Measurements from ENCODE around the gene PPP2R3B. TPM values are rescaled to one million over a fixed set of nuclear protein-coding genes. Genes with fewer than 3 reads are reported as not detected.

PPP2R3B gene
- total RNA-seq, 1 experiment from 2014 or later = 19.1 TPM

GRCh38 chrX:370963-371745 is 15.6 kb downstream of the PPP2R3B start:
- POLR2A ChIA-PET = no interaction called here
- Histone ChIP-seq H2AFZ (ENCODE audit: low read depth, low read length, poor library complexity, severe bottlenecking) (no peak overlapping the region), H3K9ac (ENCODE audit: low read length) (no peak overlapping the region), H3K27ac (ENCODE audit: low read depth, low read length) (no peak overlapping the region), H4K20me1 (ENCODE audit: insufficient read depth) (no peaks in the 10 kb centered on the region), H3K4me2 (ENCODE audit: low read length) (no peak overlapping the region), H3K4me3 (replicated peaks in 1 of 2; ENCODE audit: low read depth in 1 of 2, low read length in 2 of 2) (no peak overlapping the region), H3K79me2 (ENCODE audit: insufficient read depth, low read length) (no peaks in the 10 kb centered on the region), H3K9me3 (ENCODE audit: control insufficient read depth in 1 of 2, insufficient read depth in 1 of 2, low read depth in 1 of 2, low read length in 2 of 2) (no peaks in the 10 kb centered on the region), H3K27me3 (ENCODE audit: insufficient read depth, low read length) (no peaks in the 10 kb centered on the region), H3K36me3 (ENCODE audit: control insufficient read depth in 1 of 2, insufficient read depth in 2 of 2, low read length in 2 of 2) (no peaks in the 10 kb centered on the region), H3K4me1 (ENCODE audit: control insufficient read depth in 1 of 2, insufficient read depth in 2 of 2, low read length in 2 of 2) (peaks cover 0 to 5% of the 10 kb centered on the region in 2 experiments; a peak in 1 of 4 replicates), H3K9me2 (ENCODE audit: insufficient read depth) (no peaks in the 10 kb centered on the region)
- intact Hi-C loops (cut with micrococcal nuclease) = no loop called here
- RAD21 ChIA-PET (ENCODE audit: low non-redundant PET in 1 of 2, low total read pairs in 2 of 2, uncharacterized antibody in 2 of 2, unreplicated experiment in 2 of 2) = no interaction called here
- DNase-seq (ENCODE audit: low read depth, low spot score) (no peak), ATAC-seq (no peak)
- TF ChIP-seq MAX (IDR thresholded peaks at IDR 0.05) (no peak), ELF1 (IDR thresholded peaks at IDR 0.05; ENCODE audit: borderline replicate concordance, low read depth) (no peak), SIN3A (IDR thresholded peaks at IDR 0.05; ENCODE audit: low read depth) (no peak)
- no TSS peak for BruUV-seq (replicated peaks)
- CTCF ChIA-PET = no interaction called here

DNA sequence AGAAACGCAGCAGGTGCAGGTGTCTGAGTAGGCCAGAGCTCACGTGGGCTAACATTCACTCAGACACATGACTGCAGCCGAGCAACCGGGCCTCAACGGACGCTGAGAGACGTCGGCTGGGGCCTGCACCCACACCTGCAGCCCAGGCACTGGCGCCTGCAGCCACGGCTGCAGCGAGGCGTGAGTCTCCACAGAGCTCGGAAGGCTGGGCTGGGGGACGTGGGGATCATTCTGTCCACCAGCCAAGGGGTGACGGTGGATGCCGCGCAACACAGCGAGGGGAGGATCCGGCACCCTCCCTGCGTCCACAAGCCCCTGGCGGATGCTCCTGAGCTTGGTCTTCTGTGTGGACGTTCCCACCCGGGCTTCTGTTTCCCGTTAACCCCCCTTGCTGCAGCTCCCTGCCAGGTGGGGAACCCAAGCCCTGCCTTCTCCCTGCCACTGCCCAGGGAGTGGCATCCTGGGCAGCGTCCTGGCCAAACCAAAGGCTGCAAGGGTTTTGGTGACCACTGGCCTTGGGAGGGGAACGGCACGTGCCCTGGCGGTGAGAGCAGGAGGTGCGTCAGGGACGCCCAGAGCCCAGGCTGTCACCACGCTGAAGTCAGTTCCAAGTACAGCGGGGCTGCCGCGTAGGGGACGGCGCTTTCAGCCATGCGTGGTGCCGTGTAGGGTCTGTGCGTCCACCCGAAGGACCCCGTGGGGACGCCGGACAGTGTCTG is 16.3 kb downstream of the PPP2R3B start:
- Histone ChIP-seq H3K36me3 (ENCODE audit: control insufficient read depth in 1 of 2, insufficient read depth in 2 of 2, low read length in 2 of 2) (no peaks in the 10 kb centered on the region), H2AFZ (ENCODE audit: low read depth, low read length, poor library complexity, severe bottlenecking) (no peak overlapping the region), H3K9me3 (ENCODE audit: control insufficient read depth in 1 of 2, insufficient read depth in 1 of 2, low read depth in 1 of 2, low read length in 2 of 2) (no peaks in the 10 kb centered on the region), H4K20me1 (ENCODE audit: insufficient read depth) (no peaks in the 10 kb centered on the region), H3K79me2 (ENCODE audit: insufficient read depth, low read length) (no peaks in the 10 kb centered on the region), H3K4me1 (ENCODE audit: control insufficient read depth in 1 of 2, insufficient read depth in 2 of 2, low read length in 2 of 2) (peaks cover 0 to 5% of the 10 kb centered on the region in 2 experiments; a peak in 1 of 4 replicates), H3K4me3 (replicated peaks in 1 of 2; ENCODE audit: low read depth in 1 of 2, low read length in 2 of 2) (no peak overlapping the region), H3K27ac (ENCODE audit: low read depth, low read length) (no peak overlapping the region), H3K27me3 (ENCODE audit: insufficient read depth, low read length) (no peaks in the 10 kb centered on the region), H3K4me2 (ENCODE audit: low read length) (no peak overlapping the region), H3K9me2 (ENCODE audit: insufficient read depth) (no peaks in the 10 kb centered on the region), H3K9ac (ENCODE audit: low read length) (no peak overlapping the region)
- ATAC-seq (no peak), DNase-seq (ENCODE audit: low read depth, low spot score) (no peak)
- no TSS peak for BruUV-seq (replicated peaks)
- RAD21 ChIA-PET (ENCODE audit: low non-redundant PET in 1 of 2, low total read pairs in 2 of 2, uncharacterized antibody in 2 of 2, unreplicated experiment in 2 of 2) = no interaction called here
- CTCF ChIA-PET = no interaction called here
- no peak for TF ChIP-seq TCF7L2 (IDR thresholded peaks at IDR 0.05; ENCODE audit: borderline replicate concordance, extremely low read depth, insufficient read depth, insufficient read length)
- TF ChIP-seq ZFX (IDR thresholded peaks at IDR 0.05) = no peak
- no peak for TF ChIP-seq JUND (IDR thresholded peaks at IDR 0.05)
- no peak for TF ChIP-seq ZNF274 (IDR thresholded peaks at IDR 0.05; ENCODE audit: low read depth, low read length)
- TF ChIP-seq, protein P1, sequence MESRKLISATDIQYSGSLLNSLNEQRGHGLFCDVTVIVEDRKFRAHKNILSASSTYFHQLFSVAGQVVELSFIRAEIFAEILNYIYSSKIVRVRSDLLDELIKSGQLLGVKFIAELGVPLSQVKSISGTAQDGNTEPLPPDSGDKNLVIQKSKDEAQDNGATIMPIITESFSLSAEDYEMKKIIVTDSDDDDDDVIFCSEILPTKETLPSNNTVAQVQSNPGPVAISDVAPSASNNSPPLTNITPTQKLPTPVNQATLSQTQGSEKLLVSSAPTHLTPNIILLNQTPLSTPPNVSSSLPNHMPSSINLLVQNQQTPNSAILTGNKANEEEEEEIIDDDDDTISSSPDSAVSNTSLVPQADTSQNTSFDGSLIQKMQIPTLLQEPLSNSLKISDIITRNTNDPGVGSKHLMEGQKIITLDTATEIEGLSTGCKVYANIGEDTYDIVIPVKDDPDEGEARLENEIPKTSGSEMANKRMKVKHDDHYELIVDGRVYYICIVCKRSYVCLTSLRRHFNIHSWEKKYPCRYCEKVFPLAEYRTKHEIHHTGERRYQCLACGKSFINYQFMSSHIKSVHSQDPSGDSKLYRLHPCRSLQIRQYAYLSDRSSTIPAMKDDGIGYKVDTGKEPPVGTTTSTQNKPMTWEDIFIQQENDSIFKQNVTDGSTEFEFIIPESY (IDR thresholded peaks at IDR 0.05; ENCODE audit: extremely low read depth, insufficient replicate concordance, low read length) = no peak
- POLR2A ChIA-PET = no interaction called here
- intact Hi-C loops (cut with micrococcal nuclease) = no loop called here

Data from HCT116 (cell line).